Esophagus squamous epithelium (tissue), 5 donors: Measurements from ENCODE around the gene MYO1D. TPM values are rescaled to one million over a fixed set of nuclear protein-coding genes. Genes with fewer than 3 reads are reported as not detected.
"Not testable (repeated sequence)": the region's sequence is repeated elsewhere in the genome, so short reads cannot be mapped to it uniquely, and the experiment has no call there.

Experiments
- DNase-seq: peaks from one replicate; lab custom pipeline; 2025; lab: John Stamatoyannopoulos, UW
- H3K27ac ChIP-seq, 4 donors: fragments of 200-600 bp; sonication (generic); one replicate each; pipeline ENCODE4 v1.5.1; 2016 to 2019; ENCODE audit warnings: mild to moderate bottlenecking in 1 of 4
- H3K27me3 ChIP-seq, 4 donors: fragments of 200-600 bp; sonication (generic); 1 replicate in 3 of 4; 2 replicates in 1 of 4; pipeline versions ENCODE4 v1.5.1 to v1.6.0; 2017 to 2021; ENCODE audit warnings: antibody characterized with exemption in 1 of 4
- H3K36me3 ChIP-seq, 3 donors: fragments of 200-600 bp; sonication (generic); one replicate each; pipeline ENCODE4 v1.5.1; 2016 to 2019
- H3K4me1 ChIP-seq, 3 donors: fragments of 200-600 bp; sonication (generic); one replicate each; pipeline ENCODE4 v1.5.1; 2017 to 2019
- H3K4me3 ChIP-seq, 4 donors: fragments of 200-600 bp; sonication (generic); 1 replicate in 3 of 4; 2 replicates in 1 of 4; pipeline ENCODE4 v1.5.1; 2016 to 2019; ENCODE audit warnings: mild to moderate bottlenecking in 2 of 4, moderate library complexity in 1 of 4
- H3K9me3 ChIP-seq, 3 donors: fragments of 200-600 bp; sonication (generic); one replicate each; pipeline ENCODE4 v1.5.1; 2016 to 2019
- POLR2A ChIP-seq, 4 donors: fragments of 450-650 bp; IDR thresholded peaks; one replicate each; pipeline ENCODE4 v1.6.1; 2017; ENCODE audit warnings: antibody characterized with exemption in 4 of 4, mild to moderate bottlenecking in 4 of 4, moderate library complexity in 3 of 4
- WGBS, 2 donors: methylation state at CpG; one replicate each; pipeline ENCODE4 v1.1.5; 2018; 5-methylcytosine and 5-hydroxymethylcytosine counted together
- intact Hi-C: fragments of 100-400 bp; cut with DNase I; formaldehyde crosslinking; loops from one replicate; pipeline ENCODE4 v1.15.0; 2022
- total RNA-seq, 4 donors: library from RNA; depleted of rRNA; stranded (reverse); fragments of >200 nt; gene quantifications; one replicate each; pipeline ENCODE4 v1.1.0, GENCODE V29; 2016
- TF ChIP-seq, protein P1 (sequence below), 6 experiments: fragments of 450-650 bp in 4 of 6; fragments of 200-600 bp in 2 of 6; sonication (generic) in 2 of 6; IDR thresholded peaks; one replicate each; pipeline ENCODE4 v1.5.1; 2016 to 2019; ENCODE audit warnings: antibody characterized with exemption in 6 of 6, mild to moderate bottlenecking in 4 of 6, moderate library complexity in 4 of 6
- donor health status: DM: yes; HTN: yes; CAD: no.

The MYO1D gene
- total RNA-seq, 4 donors from 2014 or later = 58.8 to 86.8 (median 64.3) TPM

DNA sequence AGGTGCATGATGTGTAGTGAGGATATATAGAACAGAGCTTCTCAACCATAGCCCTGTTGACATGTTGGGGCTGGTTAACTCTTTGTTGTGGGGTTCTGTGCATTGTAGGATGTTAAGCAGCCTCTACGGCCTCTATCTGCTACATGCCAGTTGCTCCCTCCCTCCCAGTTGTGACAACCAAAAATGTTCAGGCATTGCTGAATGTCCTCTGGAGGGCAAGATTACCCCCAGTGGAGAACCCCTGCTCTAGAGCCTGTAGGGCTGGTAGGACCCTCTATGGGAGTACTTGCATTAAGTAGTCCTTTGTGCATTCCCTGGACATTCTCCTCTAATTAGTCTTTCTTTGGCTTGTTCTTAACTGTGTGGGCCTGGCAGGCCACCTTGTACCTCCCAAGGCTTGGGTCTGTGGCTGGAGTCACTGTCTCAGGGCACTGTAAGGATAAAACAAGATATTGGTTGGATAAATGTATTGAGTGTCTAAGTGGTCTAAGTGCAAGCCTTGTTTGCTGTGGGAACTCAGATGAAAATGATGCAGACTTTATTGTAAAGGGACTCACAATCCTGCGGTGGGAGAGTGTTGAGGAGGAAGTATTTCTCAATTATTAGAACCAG lies 19.8 kb upstream of the MYO1D start:
- Histone ChIP-seq H3K27me3 (no peaks in the 10 kb centered on the region), H3K27ac (peak overlapping the region in 3 of 4 donors; percentile 2 to 50 (median 8)), H3K36me3 (no peaks in the 10 kb centered on the region), H3K4me1 (peaks cover 0 to 9% (median 0%) of the 10 kb centered on the region in 3 donors), H3K9me3 (no peaks in the 10 kb centered on the region), H3K4me3 (no peak overlapping the region)
- DNase-seq = no peak
- WGBS, 2 donors = 30 to 57% methylated on average over 2 of the region's 2 CpGs
- TF ChIP-seq, protein P1, sequence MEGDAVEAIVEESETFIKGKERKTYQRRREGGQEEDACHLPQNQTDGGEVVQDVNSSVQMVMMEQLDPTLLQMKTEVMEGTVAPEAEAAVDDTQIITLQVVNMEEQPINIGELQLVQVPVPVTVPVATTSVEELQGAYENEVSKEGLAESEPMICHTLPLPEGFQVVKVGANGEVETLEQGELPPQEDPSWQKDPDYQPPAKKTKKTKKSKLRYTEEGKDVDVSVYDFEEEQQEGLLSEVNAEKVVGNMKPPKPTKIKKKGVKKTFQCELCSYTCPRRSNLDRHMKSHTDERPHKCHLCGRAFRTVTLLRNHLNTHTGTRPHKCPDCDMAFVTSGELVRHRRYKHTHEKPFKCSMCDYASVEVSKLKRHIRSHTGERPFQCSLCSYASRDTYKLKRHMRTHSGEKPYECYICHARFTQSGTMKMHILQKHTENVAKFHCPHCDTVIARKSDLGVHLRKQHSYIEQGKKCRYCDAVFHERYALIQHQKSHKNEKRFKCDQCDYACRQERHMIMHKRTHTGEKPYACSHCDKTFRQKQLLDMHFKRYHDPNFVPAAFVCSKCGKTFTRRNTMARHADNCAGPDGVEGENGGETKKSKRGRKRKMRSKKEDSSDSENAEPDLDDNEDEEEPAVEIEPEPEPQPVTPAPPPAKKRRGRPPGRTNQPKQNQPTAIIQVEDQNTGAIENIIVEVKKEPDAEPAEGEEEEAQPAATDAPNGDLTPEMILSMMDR (IDR thresholded peaks at IDR 0.05) = no peak
- TF ChIP-seq POLR2A (IDR thresholded peaks at IDR 0.05) = no peak
- intact Hi-C loops = no loop called here

DNA sequence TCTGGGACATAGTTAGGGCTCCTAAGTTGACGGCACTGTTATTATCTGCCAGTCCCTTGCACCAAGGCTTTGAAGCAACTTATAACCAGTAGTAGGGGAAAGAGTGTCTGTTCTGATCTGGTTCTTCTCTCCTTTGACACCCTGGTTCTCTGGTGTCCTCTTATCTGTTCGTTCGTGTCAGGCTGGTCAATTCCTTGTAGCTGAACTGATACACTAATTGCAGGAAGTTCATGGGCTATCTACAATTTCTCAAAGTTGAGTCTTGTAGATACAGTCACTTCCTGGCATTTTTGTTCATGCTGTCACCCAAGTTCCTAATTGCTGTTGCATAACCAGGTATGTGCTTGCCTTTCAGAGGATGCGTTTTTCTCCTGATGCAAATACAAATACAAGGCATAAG lies 17.3 kb upstream of the MYO1D start:
- H3K4me1 ChIP-seq = peaks cover 0 to 9% (median 0%) of the 10 kb centered on the region in 3 donors
- H3K9me3 ChIP-seq = no peaks in the 10 kb centered on the region
- no peak for DNase-seq
- TF ChIP-seq, protein P1 (IDR thresholded peaks at IDR 0.05) = no peak
- no peak for TF ChIP-seq POLR2A (IDR thresholded peaks at IDR 0.05)
- H3K36me3 ChIP-seq = no peaks in the 10 kb centered on the region
- no peaks in the 10 kb centered on the region for H3K27me3 ChIP-seq
- H3K4me3 ChIP-seq = no peak overlapping the region
- WGBS, 2 donors = 71 to 87% methylated on average over 4 of the region's 4 CpGs
- intact Hi-C loops = no loop called here
- no peak overlapping the region for H3K27ac ChIP-seq

DNA sequence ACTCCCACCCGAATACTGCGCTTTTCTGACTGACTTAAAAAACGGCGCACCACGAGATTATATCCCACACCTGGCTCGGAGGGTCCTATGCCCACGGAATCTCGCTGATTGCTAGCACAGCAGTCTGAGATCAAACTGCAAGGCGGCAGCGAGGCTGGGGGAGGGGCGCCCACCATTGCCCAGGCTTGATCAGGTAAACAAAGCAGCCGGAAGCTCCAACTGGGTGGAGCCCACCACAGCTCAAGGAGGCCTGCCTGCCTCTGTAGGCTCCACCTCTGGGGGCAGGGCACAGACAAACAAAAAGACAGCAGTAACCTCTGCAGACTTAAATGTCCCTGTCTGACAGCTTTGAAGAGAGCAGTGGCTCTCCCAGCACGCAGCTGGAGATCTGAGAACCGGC lies 10.5 kb upstream of the MYO1D start:
- WGBS, 2 donors = no CpG with 5 or more reads among the region's 14 CpGs
- not testable (repeated sequence) for H3K27ac ChIP-seq

DNA sequence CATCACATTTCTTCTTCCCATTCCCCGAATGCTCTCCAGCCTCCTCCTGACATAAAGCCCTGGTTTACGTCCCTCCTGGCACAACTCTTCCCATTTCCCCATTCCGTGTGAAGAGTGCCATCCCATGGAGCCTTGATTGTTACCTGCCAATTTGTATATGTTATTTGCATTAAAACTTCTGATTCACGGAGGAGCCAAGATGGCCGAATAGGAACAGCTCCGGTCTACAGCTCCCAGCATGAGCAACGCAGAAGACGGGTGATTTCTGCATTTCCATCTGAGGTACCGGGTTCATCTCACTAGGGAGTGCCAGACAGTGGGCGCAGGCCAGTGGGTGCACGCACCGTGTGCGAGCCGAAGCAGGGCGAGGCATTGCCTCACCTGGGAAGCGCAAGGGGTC lies 10.0 kb upstream of the MYO1D start:
- H3K4me1 ChIP-seq = not testable (repeated sequence)
- 76 to 86% methylated on average over 3 of the region's 16 CpGs for whole genome bisulfite sequencing, 2 donors

More for the DNA sequence above, 10.5 kb upstream of the MYO1D start:
- H3K9me3 ChIP-seq, H3K36me3 ChIP-seq, intact Hi-C loops, DNase-seq, H3K4me3 ChIP-seq, H3K27me3 ChIP-seq, H3K4me1 ChIP-seq: not testable (repeated sequence)

DNA sequence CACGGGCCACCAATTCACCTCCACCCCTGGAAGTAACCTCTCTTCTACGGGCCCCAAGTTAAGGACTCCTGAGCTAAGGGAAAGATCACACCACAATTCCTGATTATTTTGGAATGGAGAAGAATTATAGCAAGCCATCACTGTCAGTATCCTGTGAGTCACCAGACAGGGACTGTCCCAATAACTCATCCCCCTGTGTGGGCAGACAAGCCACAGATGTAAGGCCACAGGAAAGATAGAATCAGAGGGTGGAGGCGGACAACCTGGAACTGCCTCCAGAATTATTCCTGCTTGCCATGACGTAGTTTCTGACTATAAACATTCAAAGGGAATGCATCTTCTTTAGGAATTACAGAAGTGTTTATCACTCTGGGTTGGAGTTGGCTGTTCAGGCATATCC lies 5.8 kb upstream of the MYO1D start:
- WGBS, 2 donors = 66 to 68% methylated on average over 4 of the region's 4 CpGs

More for the DNA sequence above, 10.0 kb upstream of the MYO1D start:
- H3K27ac ChIP-seq, H3K36me3 ChIP-seq, DNase-seq, H3K27me3 ChIP-seq, intact Hi-C loops, H3K9me3 ChIP-seq: not testable (repeated sequence)
- H3K4me3 ChIP-seq = peak overlapping the region in 1 of 4 donors; percentile 16

DNA sequence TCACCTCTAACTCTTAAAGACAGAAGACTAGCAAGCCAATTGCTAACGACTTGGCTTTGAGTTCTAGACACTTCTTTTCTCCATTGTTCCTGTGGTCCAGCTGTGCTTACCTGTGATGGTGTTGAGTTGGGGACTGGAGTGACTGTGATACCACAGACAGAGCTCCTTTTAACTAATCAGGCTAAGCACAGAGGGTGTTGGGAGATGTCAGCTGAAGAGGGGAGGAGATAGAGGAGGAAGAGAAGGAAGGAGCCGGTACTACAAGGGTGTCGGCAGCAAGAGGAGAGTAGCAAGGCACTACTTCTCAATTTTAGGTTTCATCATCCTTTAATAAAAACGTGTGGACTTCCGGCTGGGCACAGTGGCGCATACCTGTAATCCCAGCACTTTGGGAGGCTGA lies 5.1 kb upstream of the MYO1D start:
- intact Hi-C loops = loop anchor here (5.0 kb wide), 1 partner anchor 100 kb away; no protein-coding TSS in a partner anchor
- Histone ChIP-seq H3K4me1 (peaks cover 3 to 14% (median 10%) of the 10 kb centered on the region in 3 donors), H3K36me3 (no peaks in the 10 kb centered on the region), H3K27ac (no peak overlapping the region), H3K4me3 (no peak overlapping the region), H3K27me3 (no peaks in the 10 kb centered on the region), H3K9me3 (no peaks in the 10 kb centered on the region)
- TF ChIP-seq POLR2A (IDR thresholded peaks at IDR 0.05) = no peak
- TF ChIP-seq, protein P1 (IDR thresholded peaks at IDR 0.05) = no peak
- WGBS, 2 donors = 56 to 57% methylated on average over 6 of the region's 6 CpGs
- DNase-seq = no peak

More for the DNA sequence above, 5.8 kb upstream of the MYO1D start:
- no peak overlapping the region for H3K27ac ChIP-seq
- no peak for DNase-seq
- no peaks in the 10 kb centered on the region for H3K9me3 ChIP-seq
- intact Hi-C loops = loop anchor here (5.0 kb wide), 1 partner anchor 100 kb away; no protein-coding TSS in a partner anchor
- TF ChIP-seq POLR2A (IDR thresholded peaks at IDR 0.05) = no peak
- TF ChIP-seq, protein P1 (IDR thresholded peaks at IDR 0.05) = no peak
- no peak overlapping the region for H3K4me3 ChIP-seq
- H3K4me1 ChIP-seq = peaks cover 0 to 9% (median 6%) of the 10 kb centered on the region in 3 donors
- no peaks in the 10 kb centered on the region for H3K36me3 ChIP-seq
- no peaks in the 10 kb centered on the region for H3K27me3 ChIP-seq
